HEK293 (cell line): ENCODE results near the gene SLA2.

Source experiments
- CTCF ChIA-PET: fragments of 350-600 bp; formaldehyde crosslinking; extraction: SDS; loops from one replicate; lab custom pipeline; 2021; ENCODE audit warnings: antibody characterized with exemption; lab: Yijun Ruan, JAX
- POLR2A ChIA-PET: fragments of 300-600 bp; formaldehyde crosslinking; extraction: SDS; loops from one replicate; lab custom pipeline; 2020; ENCODE audit warnings: antibody characterized with exemption, inconsistent platforms; lab: Yijun Ruan, JAX
- H3K27ac ChIP-seq: fragments of 200-500 bp; sonication (Bioruptor generic); 2 replicates; pipeline ENCODE4 v1.5.1; 2014; ENCODE audit warnings: low read depth, low read length, control low read depth, inconsistent platforms; ENCODE audit errors: extremely low read depth
- H3K36me3 ChIP-seq, 2 experiments: fragments of 200-500 bp in 1 of 2; sonication (Bioruptor generic) in 1 of 2; 1 replicate in 1 of 2; 2 replicates in 1 of 2; pipeline ENCODE4 v1.5.1; 2014 to 2017; ENCODE audit warnings: inconsistent platforms in 2 of 2, low read length in 2 of 2; ENCODE audit not compliant: control insufficient read depth in 2 of 2, insufficient read depth in 1 of 2
- H3K4me1 ChIP-seq: fragments of 200-500 bp; sonication (Bioruptor generic); 2 replicates; pipeline ENCODE4 v1.5.1; 2014; ENCODE audit warnings: mild to moderate bottlenecking, low read length, inconsistent platforms; ENCODE audit not compliant: control insufficient read depth, insufficient read depth
- H3K4me3 ChIP-seq: 2 replicates; pipeline ENCODE4 v1.5.1; 2011; ENCODE audit warnings: low read depth, mild to moderate bottlenecking, control low read depth, low read length, moderate library complexity
- H3K9me3 ChIP-seq: fragments of 200-500 bp; sonication (Bioruptor generic); 2 replicates; pipeline ENCODE4 v1.5.1; 2014; ENCODE audit warnings: low read depth, low read length, inconsistent platforms; ENCODE audit not compliant: control insufficient read depth, insufficient read depth
- CTCF ChIP-seq: fragments of 450-650 bp; formaldehyde crosslinking; IDR thresholded peaks from 2 replicates; pipeline ENCODE4 v1.5.1; 2016; ENCODE audit warnings: missing biosample characterization, missing genetic modification characterization
- GLI4 ChIP-seq: fragments of 450-650 bp; formaldehyde crosslinking; IDR thresholded peaks from 2 replicates; pipeline ENCODE4 v1.5.1; 2016; ENCODE audit warnings: missing biosample characterization, missing genetic modification characterization
- HIC1 ChIP-seq: fragments of 450-650 bp; formaldehyde crosslinking; IDR thresholded peaks from 2 replicates; pipeline ENCODE4 v1.5.1; 2016; ENCODE audit warnings: missing biosample characterization, missing genetic modification characterization
- KLF10 ChIP-seq: fragments of 450-650 bp; IDR thresholded peaks from 2 replicates; pipeline ENCODE4 v1.5.1; 2018; ENCODE audit warnings: missing biosample characterization, mild to moderate bottlenecking, missing genetic modification characterization
- MEIS1 ChIP-seq: sonication (generic); formaldehyde crosslinking; IDR thresholded peaks from 2 replicates; pipeline ENCODE4 v1.8.1; 2022; ENCODE audit warnings: missing genetic modification reagents, mild to moderate bottlenecking, borderline replicate concordance
- OVOL3 ChIP-seq: fragments of 450-650 bp; formaldehyde crosslinking; IDR thresholded peaks from 2 replicates; pipeline ENCODE4 v1.5.1; 2016; ENCODE audit warnings: missing biosample characterization, missing genetic modification characterization
- SCRT2 ChIP-seq: fragments of 450-650 bp; formaldehyde crosslinking; IDR thresholded peaks from 2 replicates; pipeline ENCODE4 v1.5.1; 2016; ENCODE audit warnings: missing biosample characterization, missing genetic modification characterization
- ZBTB17 ChIP-seq: fragments of 450-650 bp; formaldehyde crosslinking; IDR thresholded peaks from 2 replicates; pipeline ENCODE4 v1.5.1; 2016; ENCODE audit warnings: missing biosample characterization, missing genetic modification characterization
- ZBTB48 ChIP-seq: fragments of 450-650 bp; formaldehyde crosslinking; IDR thresholded peaks from 2 replicates; pipeline ENCODE4 v1.5.1; 2016; ENCODE audit warnings: missing biosample characterization, missing genetic modification characterization
- ZIC2 ChIP-seq: fragments of 450-650 bp; formaldehyde crosslinking; IDR thresholded peaks from 2 replicates; pipeline ENCODE4 v1.5.1; 2016; ENCODE audit warnings: missing biosample characterization, missing genetic modification characterization
- ZNF174 ChIP-seq: fragments of 450-650 bp; formaldehyde crosslinking; IDR thresholded peaks from 2 replicates; pipeline ENCODE4 v1.5.0; 2017; ENCODE audit warnings: missing biosample characterization, mild to moderate bottlenecking, missing genetic modification characterization
- ZNF175 ChIP-seq: fragments of 450-650 bp; formaldehyde crosslinking; IDR thresholded peaks from 2 replicates; pipeline ENCODE4 v1.5.1; 2016; ENCODE audit warnings: missing biosample characterization, missing genetic modification characterization
- ZNF26 ChIP-seq: fragments of 450-650 bp; formaldehyde crosslinking; IDR thresholded peaks from 2 replicates; pipeline ENCODE4 v1.5.1; 2016; ENCODE audit warnings: missing biosample characterization, missing genetic modification characterization
- ZNF341 ChIP-seq: fragments of 450-650 bp; formaldehyde crosslinking; IDR thresholded peaks from 2 replicates; pipeline ENCODE4; 2016; ENCODE audit warnings: low read depth, missing biosample characterization, missing genetic modification characterization
- ZNF560 ChIP-seq: fragments of 450-650 bp; formaldehyde crosslinking; IDR thresholded peaks from 2 replicates; pipeline ENCODE4 v1.5.1; 2017; ENCODE audit warnings: missing biosample characterization, missing genetic modification characterization, borderline replicate concordance
- ZNF660 ChIP-seq: fragments of 450-650 bp; IDR thresholded peaks from 2 replicates; pipeline ENCODE4 v1.5.1; 2018; ENCODE audit warnings: missing biosample characterization, mild to moderate bottlenecking, missing genetic modification characterization
- ZNF777 ChIP-seq: fragments of 450-650 bp; formaldehyde crosslinking; IDR thresholded peaks from 2 replicates; pipeline ENCODE4 v1.5.1; 2017; ENCODE audit warnings: missing biosample characterization, missing genetic modification characterization, borderline replicate concordance
- TF ChIP-seq, protein P1 (sequence below): fragments of 450-650 bp; formaldehyde crosslinking; IDR thresholded peaks from 2 replicates; pipeline ENCODE4; 2016; ENCODE audit warnings: missing biosample characterization, missing genetic modification characterization
- TF ChIP-seq, protein P2 (sequence below): fragments of 450-650 bp; formaldehyde crosslinking; IDR thresholded peaks from 2 replicates; pipeline ENCODE4 v1.5.1; 2017; ENCODE audit warnings: missing biosample characterization, missing genetic modification characterization
- TF ChIP-seq, protein P3 (sequence below): fragments of 450-650 bp; formaldehyde crosslinking; IDR thresholded peaks from 2 replicates; pipeline ENCODE4 v1.5.1; 2016; ENCODE audit warnings: missing biosample characterization, missing genetic modification characterization

The SLA2 gene

DNA sequence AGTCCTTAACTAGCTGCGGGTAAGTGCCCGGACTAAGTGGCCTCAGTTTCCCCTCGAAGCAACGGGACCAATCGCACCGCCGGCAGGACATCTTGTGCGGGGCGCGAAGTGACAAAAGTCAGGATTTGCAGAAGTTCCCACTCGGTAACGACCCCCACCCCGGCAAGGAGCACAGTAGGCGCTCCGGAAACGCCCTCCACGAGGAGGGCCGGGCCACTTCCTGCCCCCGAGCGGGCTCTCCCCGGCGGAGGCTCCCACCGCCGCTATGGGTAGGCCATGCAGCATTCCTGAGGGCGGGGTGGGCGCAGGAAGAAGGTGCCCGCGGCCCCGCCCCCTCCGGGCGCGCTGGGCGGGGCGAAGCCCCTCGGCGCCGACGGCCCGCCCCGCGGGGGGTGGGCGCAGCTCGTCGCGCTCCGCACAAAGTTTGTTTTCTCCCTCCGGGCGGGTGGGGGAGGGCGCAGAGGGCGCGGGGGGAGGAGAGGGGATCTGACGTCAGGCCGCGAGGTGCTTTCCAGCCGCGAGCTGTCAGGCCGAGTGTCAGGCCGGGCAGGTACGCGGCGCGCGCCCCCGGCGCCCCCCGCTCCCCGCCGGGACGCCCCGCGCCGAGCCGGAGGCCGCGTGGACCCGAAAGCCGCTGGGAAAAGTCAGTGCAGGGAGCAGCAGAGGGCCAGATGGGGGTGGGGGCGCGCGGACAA, 72.7 kb downstream of the SLA2 start, which contains the start of gene TGIF2 (continued):
- TF ChIP-seq, protein P1, sequence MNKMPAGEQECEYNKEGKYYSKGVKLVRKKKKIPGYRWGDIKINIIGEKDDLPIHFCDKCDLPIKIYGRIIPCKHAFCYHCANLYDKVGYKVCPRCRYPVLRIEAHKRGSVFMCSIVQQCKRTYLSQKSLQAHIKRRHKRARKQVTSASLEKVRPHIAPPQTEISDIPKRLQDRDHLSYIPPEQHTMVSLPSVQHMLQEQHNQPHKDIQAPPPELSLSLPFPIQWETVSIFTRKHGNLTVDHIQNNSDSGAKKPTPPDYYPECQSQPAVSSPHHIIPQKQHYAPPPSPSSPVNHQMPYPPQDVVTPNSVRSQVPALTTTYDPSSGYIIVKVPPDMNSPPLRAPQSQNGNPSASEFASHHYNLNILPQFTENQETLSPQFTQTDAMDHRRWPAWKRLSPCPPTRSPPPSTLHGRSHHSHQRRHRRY (tag by site-specific recombination) = 0 out of 2 replicates have a peak, but pooled peaks have one; percentile 51
- TF ChIP-seq ZNF175 (no peak), ZNF660 (tag by site-specific recombination) (no peak), ZBTB48 (tag by site-specific recombination) (no peak), SCRT2 (no peak), ZIC2 (tag by site-specific recombination) (peak; percentile 23), OVOL3 (tag by site-specific recombination) (0 out of 2 replicates have a peak, but pooled peaks have one; percentile 21)
- TF ChIP-seq, protein P2, sequence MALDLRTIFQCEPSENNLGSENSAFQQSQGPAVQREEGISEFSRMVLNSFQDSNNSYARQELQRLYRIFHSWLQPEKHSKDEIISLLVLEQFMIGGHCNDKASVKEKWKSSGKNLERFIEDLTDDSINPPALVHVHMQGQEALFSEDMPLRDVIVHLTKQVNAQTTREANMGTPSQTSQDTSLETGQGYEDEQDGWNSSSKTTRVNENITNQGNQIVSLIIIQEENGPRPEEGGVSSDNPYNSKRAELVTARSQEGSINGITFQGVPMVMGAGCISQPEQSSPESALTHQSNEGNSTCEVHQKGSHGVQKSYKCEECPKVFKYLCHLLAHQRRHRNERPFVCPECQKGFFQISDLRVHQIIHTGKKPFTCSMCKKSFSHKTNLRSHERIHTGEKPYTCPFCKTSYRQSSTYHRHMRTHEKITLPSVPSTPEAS (tag by site-specific recombination) = no peak
- TF ChIP-seq, protein P3, sequence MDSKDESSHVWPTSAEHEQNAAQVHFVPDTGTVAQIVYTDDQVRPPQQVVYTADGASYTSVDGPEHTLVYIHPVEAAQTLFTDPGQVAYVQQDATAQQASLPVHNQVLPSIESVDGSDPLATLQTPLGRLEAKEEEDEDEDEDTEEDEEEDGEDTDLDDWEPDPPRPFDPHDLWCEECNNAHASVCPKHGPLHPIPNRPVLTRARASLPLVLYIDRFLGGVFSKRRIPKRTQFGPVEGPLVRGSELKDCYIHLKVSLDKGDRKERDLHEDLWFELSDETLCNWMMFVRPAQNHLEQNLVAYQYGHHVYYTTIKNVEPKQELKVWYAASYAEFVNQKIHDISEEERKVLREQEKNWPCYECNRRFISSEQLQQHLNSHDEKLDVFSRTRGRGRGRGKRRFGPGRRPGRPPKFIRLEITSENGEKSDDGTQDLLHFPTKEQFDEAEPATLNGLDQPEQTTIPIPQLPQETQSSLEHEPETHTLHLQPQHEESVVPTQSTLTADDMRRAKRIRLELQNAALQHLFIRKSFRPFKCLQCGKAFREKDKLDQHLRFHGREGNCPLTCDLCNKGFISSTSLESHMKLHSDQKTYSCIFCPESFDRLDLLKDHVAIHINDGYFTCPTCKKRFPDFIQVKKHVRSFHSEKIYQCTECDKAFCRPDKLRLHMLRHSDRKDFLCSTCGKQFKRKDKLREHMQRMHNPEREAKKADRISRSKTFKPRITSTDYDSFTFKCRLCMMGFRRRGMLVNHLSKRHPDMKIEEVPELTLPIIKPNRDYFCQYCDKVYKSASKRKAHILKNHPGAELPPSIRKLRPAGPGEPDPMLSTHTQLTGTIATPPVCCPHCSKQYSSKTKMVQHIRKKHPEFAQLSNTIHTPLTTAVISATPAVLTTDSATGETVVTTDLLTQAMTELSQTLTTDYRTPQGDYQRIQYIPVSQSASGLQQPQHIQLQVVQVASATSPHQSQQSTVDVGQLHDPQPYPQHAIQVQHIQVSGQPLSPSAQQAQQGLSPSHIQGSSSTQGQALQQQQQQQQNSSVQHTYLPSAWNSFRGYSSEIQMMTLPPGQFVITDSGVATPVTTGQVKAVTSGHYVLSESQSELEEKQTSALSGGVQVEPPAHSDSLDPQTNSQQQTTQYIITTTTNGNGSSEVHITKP (tag by site-specific recombination) = peak; percentile 75

GRCh38 chr20:36572701-36573102, 73.3 kb downstream of the SLA2 start:
- CTCF ChIA-PET = interaction anchor here (0.7 kb wide), 1 partner anchor 16 kb away, joined by 3 read pairs; no protein-coding TSS in a partner anchor

More at GRCh38 chr20:36572701-36573102, 73.3 kb downstream of the SLA2 start:
- H3K27ac ChIP-seq = peak overlapping the region; percentile 18; the same call in 1 of the 2 replicates
- POLR2A ChIA-PET = interaction anchor here (0.6 to 3.1 kb wide), 7 partner anchors 11 to 802 kb away, joined by 3 to 26 read pairs (median 6); partner anchors contain the start of gene RAB5IF
- no peaks in the 10 kb centered on the region; a peak in 1 of 3 replicates for H3K36me3 ChIP-seq
- H3K4me1 ChIP-seq = peaks cover 4% of the 10 kb centered on the region; the same call in 1 of the 2 replicates
- no peaks in the 10 kb centered on the region for H3K9me3 ChIP-seq
- TF ChIP-seq CTCF (tag by site-specific recombination) = peak; percentile 7; the same call in 1 of the 2 replicates
- no peak for TF ChIP-seq KLF10 (tag by site-specific recombination)
- TF ChIP-seq ZNF174 (tag by site-specific recombination) = no peak
- TF ChIP-seq MEIS1 (CRISPR knock-in tag) = no peak
- TF ChIP-seq ZNF777 (tag by site-specific recombination) = no peak
- TF ChIP-seq HIC1 (tag by site-specific recombination) = 0 out of 2 replicates have a peak, but pooled peaks have one; percentile 21
- no peak for TF ChIP-seq GLI4
- peak; percentile 20; the same call in 1 of the 2 replicates for TF ChIP-seq ZNF341 (tag by site-specific recombination)
- no peak for TF ChIP-seq ZNF26 (tag by site-specific recombination)
- peak; percentile 86 for TF ChIP-seq ZBTB17 (tag by site-specific recombination)
- TF ChIP-seq ZBTB48 (tag by site-specific recombination) = peak; percentile 73
- no peak for TF ChIP-seq ZNF560 (tag by site-specific recombination)
- H3K4me3 ChIP-seq = peak overlapping the region; percentile 47
